Activated naive CD4-positive, alpha-beta T cell treated with anti-CD3 and anti-CD28 coated beads, Interleukin-2, amount 50 U/mL, for 24 hours (primary cell): ENCODE data around the gene CNIH1.
"Not testable (repeated sequence)": the region's sequence is repeated elsewhere in the genome, so short reads cannot be mapped to it uniquely, and the experiment has no call there.

Experiments
- H3K27ac Mint-ChIP-seq: one replicate; pipeline ENCODE4 v1.8.0; 2021; ENCODE audit warnings: mild to moderate bottlenecking, mixed read lengths
- H3K27me3 Mint-ChIP-seq: one replicate; pipeline ENCODE4 v1.8.0; 2021; ENCODE audit warnings: mixed read lengths
- H3K36me3 Mint-ChIP-seq: one replicate; pipeline ENCODE4 v1.8.0; 2021; ENCODE audit warnings: mixed read lengths
- H3K4me1 Mint-ChIP-seq: one replicate; pipeline ENCODE4 v1.8.0; 2021; ENCODE audit warnings: mixed read lengths
- H3K4me3 Mint-ChIP-seq: one replicate; pipeline ENCODE4 v1.8.0; 2021; ENCODE audit warnings: mild to moderate bottlenecking, mixed read lengths
- H3K9me3 Mint-ChIP-seq: one replicate; pipeline ENCODE4 v1.8.0; 2021; ENCODE audit warnings: mixed read lengths

The CNIH1 gene

GRCh38 chr14:54424479-54424901, 16.7 kb downstream of the CNIH1 start:
- H3K27ac Mint-ChIP-seq, result peak overlapping the region; percentile 20
- H3K36me3 Mint-ChIP-seq, result peaks cover 7% of the 10 kb centered on the region
- no peaks in the 10 kb centered on the region for H3K9me3 Mint-ChIP-seq

GRCh38 chr14:54423991-54424390, 17.2 kb downstream of the CNIH1 start:
- Mint-ChIP-seq H3K27me3 (no peaks in the 10 kb centered on the region), H3K9me3 (no peaks in the 10 kb centered on the region), H3K4me1 (peaks cover 20% of the 10 kb centered on the region), H3K27ac (peak overlapping the region; percentile 52), H3K4me3 (no peak overlapping the region), H3K36me3 (peaks cover 5% of the 10 kb centered on the region)

More at GRCh38 chr14:54424479-54424901, 16.7 kb downstream of the CNIH1 start:
- Mint-ChIP-seq H3K4me1 (peaks cover 23% of the 10 kb centered on the region), H3K27me3 (no peaks in the 10 kb centered on the region), H3K4me3 (no peak overlapping the region)

GRCh38 chr14:54420478-54421142, 20.6 kb downstream of the CNIH1 start:
- peak overlapping the region; percentile 88 for H3K27ac Mint-ChIP-seq

GRCh38 chr14:54411371-54411770, 29.8 kb downstream of the CNIH1 start:
- H3K27me3 Mint-ChIP-seq, result no peaks in the 10 kb centered on the region
- H3K9me3 Mint-ChIP-seq, result no peaks in the 10 kb centered on the region
- no peaks in the 10 kb centered on the region for H3K4me1 Mint-ChIP-seq
- H3K36me3 Mint-ChIP-seq, result peaks cover 8% of the 10 kb centered on the region
- H3K27ac Mint-ChIP-seq, result no peak overlapping the region
- no peak overlapping the region for H3K4me3 Mint-ChIP-seq

More at GRCh38 chr14:54420478-54421142, 20.6 kb downstream of the CNIH1 start:
- Mint-ChIP-seq H3K4me1 (peaks cover 11% of the 10 kb centered on the region), H3K9me3 (no peaks in the 10 kb centered on the region), H3K27me3 (no peaks in the 10 kb centered on the region), H3K36me3 (no peaks in the 10 kb centered on the region), H3K4me3 (no peak overlapping the region)

GRCh38 chr14:54410215-54410614, 31.0 kb downstream of the CNIH1 start:
- no peak overlapping the region for H3K27ac Mint-ChIP-seq
- H3K36me3 Mint-ChIP-seq, result peaks cover 12% of the 10 kb centered on the region
- H3K27me3 Mint-ChIP-seq, result no peaks in the 10 kb centered on the region
- H3K4me1 Mint-ChIP-seq, result no peaks in the 10 kb centered on the region
- no peaks in the 10 kb centered on the region for H3K9me3 Mint-ChIP-seq
- no peak overlapping the region for H3K4me3 Mint-ChIP-seq

GRCh38 chr14:54403401-54404005, 37.7 kb downstream of the CNIH1 start:
- not testable (repeated sequence) for H3K9me3 Mint-ChIP-seq, H3K27ac Mint-ChIP-seq, H3K4me1 Mint-ChIP-seq, H3K4me3 Mint-ChIP-seq, H3K27me3 Mint-ChIP-seq
- H3K36me3 Mint-ChIP-seq, result peaks cover 11% of the 10 kb centered on the region

GRCh38 chr14:54399560-54399959, 41.6 kb downstream of the CNIH1 start:
- Mint-ChIP-seq H3K27ac (no peak overlapping the region), H3K4me1 (peaks cover 10% of the 10 kb centered on the region), H3K4me3 (no peak overlapping the region)

GRCh38 chr14:54396493-54397335, 44.5 kb downstream of the CNIH1 start, which contains the start of gene CDKN3:
Gene CDKN3 (plus strand): TSS chr14:54397007. CDS start chr14:54397069, 62 bp downstream.
- H3K36me3 Mint-ChIP-seq, result no peaks in the 10 kb centered on the region
- H3K27me3 Mint-ChIP-seq, result no peaks in the 10 kb centered on the region
- peaks cover 10% of the 10 kb centered on the region for H3K4me1 Mint-ChIP-seq
- H3K9me3 Mint-ChIP-seq, result no peaks in the 10 kb centered on the region
- H3K4me3 Mint-ChIP-seq, result peak within 1 kb of the TSS; percentile 81
- peak within 1 kb of the TSS; percentile 26 for H3K27ac Mint-ChIP-seq

More at GRCh38 chr14:54399560-54399959, 41.6 kb downstream of the CNIH1 start:
- H3K27me3 Mint-ChIP-seq, result no peaks in the 10 kb centered on the region
- H3K9me3 Mint-ChIP-seq, result no peaks in the 10 kb centered on the region
- no peaks in the 10 kb centered on the region for H3K36me3 Mint-ChIP-seq

GRCh38 chr14:54396183-54396492, 45.0 kb downstream of the CNIH1 start:
- Mint-ChIP-seq H3K4me1 (peaks cover 10% of the 10 kb centered on the region), H3K27me3 (no peaks in the 10 kb centered on the region), H3K4me3 (peak overlapping the region; percentile 81), H3K27ac (no peak overlapping the region), H3K36me3 (no peaks in the 10 kb centered on the region), H3K9me3 (no peaks in the 10 kb centered on the region)

- no peak overlapping the region for H3K27ac Mint-ChIP-seq
- H3K36me3 Mint-ChIP-seq, result no peaks in the 10 kb centered on the region
- H3K4me3 Mint-ChIP-seq, result peak overlapping the region; percentile 11
- H3K4me1 Mint-ChIP-seq, result peaks cover 10% of the 10 kb centered on the region
- no peaks in the 10 kb centered on the region for H3K9me3 Mint-ChIP-seq
- H3K27me3 Mint-ChIP-seq, result no peaks in the 10 kb centered on the region
Measured at GRCh38 chr14:54395716-54396115, 45.5 kb downstream of the CNIH1 start.

- H3K4me3 Mint-ChIP-seq, result no peak overlapping the region
- H3K27ac Mint-ChIP-seq, result no peak overlapping the region
- H3K4me1 Mint-ChIP-seq, result peaks cover 10% of the 10 kb centered on the region
- H3K9me3 Mint-ChIP-seq, result no peaks in the 10 kb centered on the region
- H3K36me3 Mint-ChIP-seq, result no peaks in the 10 kb centered on the region
- H3K27me3 Mint-ChIP-seq, result no peaks in the 10 kb centered on the region
Measured at GRCh38 chr14:54395284-54395683, 45.9 kb downstream of the CNIH1 start.

- no peak overlapping the region for H3K4me3 Mint-ChIP-seq
- peaks cover 10% of the 10 kb centered on the region for H3K4me1 Mint-ChIP-seq
- H3K9me3 Mint-ChIP-seq, result no peaks in the 10 kb centered on the region
- no peak overlapping the region for H3K27ac Mint-ChIP-seq
- H3K36me3 Mint-ChIP-seq, result no peaks in the 10 kb centered on the region
- no peaks in the 10 kb centered on the region for H3K27me3 Mint-ChIP-seq
Measured at GRCh38 chr14:54394596-54394995, 46.6 kb downstream of the CNIH1 start.

- not testable (repeated sequence) for H3K4me1 Mint-ChIP-seq, H3K27me3 Mint-ChIP-seq, H3K27ac Mint-ChIP-seq, H3K9me3 Mint-ChIP-seq, H3K36me3 Mint-ChIP-seq, H3K4me3 Mint-ChIP-seq
Measured at GRCh38 chr14:54392986-54393884, 47.9 kb downstream of the CNIH1 start.

- H3K4me3 Mint-ChIP-seq, result no peak overlapping the region
- H3K27me3 Mint-ChIP-seq, result peaks cover 3% of the 10 kb centered on the region
- no peaks in the 10 kb centered on the region for H3K9me3 Mint-ChIP-seq
- no peaks in the 10 kb centered on the region for H3K36me3 Mint-ChIP-seq
- H3K27ac Mint-ChIP-seq, result no peak overlapping the region
- no peaks in the 10 kb centered on the region for H3K4me1 Mint-ChIP-seq
Measured at GRCh38 chr14:54392131-54392859, 48.9 kb downstream of the CNIH1 start.

GRCh38 chr14:54387328-54387727, 53.8 kb downstream of the CNIH1 start:
- H3K4me3 Mint-ChIP-seq, result no peak overlapping the region
- no peak overlapping the region for H3K27ac Mint-ChIP-seq
- no peaks in the 10 kb centered on the region for H3K9me3 Mint-ChIP-seq
- peaks cover 4% of the 10 kb centered on the region for H3K27me3 Mint-ChIP-seq
- H3K36me3 Mint-ChIP-seq, result no peaks in the 10 kb centered on the region
- no peaks in the 10 kb centered on the region for H3K4me1 Mint-ChIP-seq
